Activated gamma-delta T cell treated with Interleukin-2 at 50 U/mL for 16 hours (primary cell): Measurements from ENCODE around the gene ZNF831.

Experiments used
- DNase-seq: peaks from one replicate; pipeline ENCODE4 v3.0.0-alpha.2; 2020

The ZNF831 gene

DNA sequence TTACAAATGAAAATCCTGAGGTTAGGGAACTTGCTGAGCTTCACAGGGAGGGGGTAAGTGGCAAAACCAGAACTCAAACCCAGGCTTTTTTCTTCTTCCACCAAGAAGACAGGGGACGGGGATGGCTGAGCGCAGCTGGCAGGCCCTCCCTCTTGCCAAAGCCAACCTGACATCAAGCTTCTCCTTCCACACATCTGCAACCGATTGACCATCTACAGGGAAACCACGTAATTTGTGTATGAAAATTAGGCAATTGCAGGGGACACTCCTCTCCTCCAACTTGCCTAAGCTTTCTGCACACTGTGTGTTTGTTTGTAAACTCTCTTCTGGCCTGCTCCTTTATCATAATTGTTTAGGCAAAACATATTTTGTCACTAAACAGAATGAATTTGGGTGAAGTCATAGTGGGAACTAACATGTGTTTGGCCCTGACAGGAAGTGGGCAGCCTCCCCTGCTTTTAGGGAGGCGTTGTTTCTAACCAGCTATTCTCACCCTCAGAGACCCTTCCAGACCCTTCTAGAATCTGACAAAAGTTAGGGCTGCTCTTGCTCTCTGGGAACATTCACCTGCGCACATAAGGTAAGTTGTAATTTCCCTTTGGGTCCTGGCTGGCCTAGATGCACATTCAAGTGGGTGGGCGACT is 18.9 kb downstream of the ZNF831 start:
- DNase-seq, result no peak

DNA sequence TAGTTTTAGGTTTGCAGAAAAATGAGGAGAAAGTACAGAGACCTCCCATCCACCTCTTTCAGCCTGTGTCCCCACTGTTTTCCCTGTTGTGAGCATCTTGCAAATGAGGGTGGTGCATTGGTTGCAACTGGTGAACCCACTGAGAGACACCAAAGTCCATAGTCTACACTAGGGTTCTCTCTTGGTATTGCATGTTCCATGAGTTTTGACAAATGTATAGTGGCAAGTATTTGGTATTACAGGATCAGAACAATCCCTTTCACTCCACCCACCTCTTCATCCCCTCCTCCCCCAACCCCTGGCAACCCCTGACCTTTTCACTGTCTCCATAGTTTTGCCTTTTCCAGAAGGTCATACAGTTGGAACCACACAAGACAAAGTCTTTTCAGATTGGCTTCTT is 20.1 kb downstream of the ZNF831 start:
- no peak for DNase-seq

DNA sequence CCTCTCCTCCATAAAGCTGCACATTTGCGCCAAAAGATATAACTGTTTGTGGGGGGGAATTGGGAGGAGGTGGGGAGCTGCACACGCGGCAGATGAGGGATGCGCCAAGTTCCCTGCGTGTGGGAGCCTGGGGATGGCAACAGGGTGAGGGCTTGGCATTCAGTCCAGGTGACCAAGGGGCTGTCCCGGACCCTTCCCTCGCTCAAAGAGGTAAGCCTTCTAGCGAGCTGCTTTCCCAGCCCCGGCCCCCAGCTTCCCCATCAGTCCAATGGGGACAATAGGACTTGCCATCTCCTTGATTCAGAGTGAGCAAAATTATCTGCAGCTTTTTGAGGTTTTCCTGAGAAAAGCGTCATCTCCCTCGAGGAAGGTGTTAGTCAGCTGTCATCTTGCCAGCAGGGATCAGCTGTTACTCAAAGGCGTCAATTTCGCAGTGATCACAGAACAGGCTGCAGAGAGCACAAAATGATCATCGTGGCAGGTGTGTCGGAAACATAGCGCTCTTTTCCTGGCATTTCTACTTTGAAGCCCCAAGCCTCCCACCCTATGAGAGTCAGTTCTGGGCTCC is 21.3 kb downstream of the ZNF831 start:
- DNase-seq, result no peak

DNA sequence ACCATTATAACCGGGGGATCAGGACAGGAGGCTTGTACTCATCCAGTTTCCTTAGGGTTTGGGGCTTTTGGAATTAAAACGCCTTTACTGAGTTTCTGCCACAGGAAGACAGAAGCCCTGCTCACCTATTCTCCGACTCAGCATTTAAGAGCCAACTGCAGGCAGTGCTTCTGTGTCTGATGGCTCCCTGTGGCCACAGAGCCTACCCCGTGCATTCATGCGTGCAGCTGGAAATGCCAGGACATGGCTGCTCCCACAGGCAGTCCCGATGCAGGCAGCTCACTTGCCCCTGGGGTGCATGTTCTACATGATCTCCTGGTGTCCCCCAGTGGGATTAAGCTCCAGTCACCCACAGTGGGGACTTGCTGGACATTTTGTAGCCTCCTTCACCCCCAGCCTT is 22.2 kb downstream of the ZNF831 start:
- no peak for DNase-seq

DNA sequence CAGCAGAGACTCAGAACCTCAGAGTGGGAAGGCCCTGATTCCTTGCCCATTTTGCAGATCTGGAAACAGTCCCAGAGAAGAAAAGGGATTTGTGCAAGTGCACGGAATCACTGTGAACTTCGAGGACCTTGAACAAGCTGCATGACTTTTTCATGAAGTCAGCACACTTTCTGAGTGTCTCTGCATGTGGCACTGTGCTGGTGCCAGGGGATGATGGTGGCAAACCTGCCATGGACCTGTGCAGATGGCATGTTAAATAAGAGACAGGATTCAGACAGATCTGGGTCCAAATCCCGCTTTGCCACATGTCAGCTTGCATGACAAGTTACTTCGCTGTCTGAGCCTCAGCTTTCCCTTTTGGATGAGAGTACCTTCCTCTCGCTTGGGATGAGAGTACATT is 26.8 kb downstream of the ZNF831 start:
- DNase-seq, result no peak

DNA sequence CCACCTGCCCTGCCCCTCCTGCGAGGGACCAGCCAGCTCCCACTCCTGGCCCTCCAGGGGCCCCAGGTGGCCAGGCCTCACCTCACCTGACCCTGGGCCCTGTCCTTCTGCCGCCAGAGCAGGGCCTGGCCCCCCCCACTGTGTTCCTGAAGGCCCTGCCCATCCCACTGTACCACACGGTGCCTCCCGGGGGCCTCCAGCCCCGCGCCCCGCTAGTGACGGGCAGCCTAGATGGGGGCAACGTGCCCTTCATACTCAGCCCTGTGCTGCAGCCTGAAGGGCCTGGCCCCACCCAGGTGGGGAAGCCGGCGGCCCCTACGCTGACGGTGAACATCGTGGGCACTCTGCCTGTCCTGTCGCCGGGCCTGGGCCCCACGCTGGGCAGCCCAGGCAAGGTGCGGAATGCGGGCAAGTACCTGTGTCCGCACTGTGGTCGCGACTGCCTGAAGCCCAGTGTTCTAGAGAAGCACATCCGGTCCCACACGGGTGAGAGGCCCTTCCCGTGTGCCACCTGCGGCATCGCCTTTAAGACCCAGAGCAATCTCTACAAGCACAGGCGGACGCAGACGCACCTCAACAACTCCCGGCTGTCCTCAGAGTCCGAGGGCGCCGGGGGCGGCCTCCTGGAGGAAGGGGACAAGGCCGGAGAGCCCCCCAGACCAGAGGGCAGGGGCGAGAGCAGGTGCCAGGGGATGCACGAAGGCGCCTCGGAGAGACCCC is 27.6 kb downstream of the ZNF831 start:
- DNase-seq, result no peak

DNA sequence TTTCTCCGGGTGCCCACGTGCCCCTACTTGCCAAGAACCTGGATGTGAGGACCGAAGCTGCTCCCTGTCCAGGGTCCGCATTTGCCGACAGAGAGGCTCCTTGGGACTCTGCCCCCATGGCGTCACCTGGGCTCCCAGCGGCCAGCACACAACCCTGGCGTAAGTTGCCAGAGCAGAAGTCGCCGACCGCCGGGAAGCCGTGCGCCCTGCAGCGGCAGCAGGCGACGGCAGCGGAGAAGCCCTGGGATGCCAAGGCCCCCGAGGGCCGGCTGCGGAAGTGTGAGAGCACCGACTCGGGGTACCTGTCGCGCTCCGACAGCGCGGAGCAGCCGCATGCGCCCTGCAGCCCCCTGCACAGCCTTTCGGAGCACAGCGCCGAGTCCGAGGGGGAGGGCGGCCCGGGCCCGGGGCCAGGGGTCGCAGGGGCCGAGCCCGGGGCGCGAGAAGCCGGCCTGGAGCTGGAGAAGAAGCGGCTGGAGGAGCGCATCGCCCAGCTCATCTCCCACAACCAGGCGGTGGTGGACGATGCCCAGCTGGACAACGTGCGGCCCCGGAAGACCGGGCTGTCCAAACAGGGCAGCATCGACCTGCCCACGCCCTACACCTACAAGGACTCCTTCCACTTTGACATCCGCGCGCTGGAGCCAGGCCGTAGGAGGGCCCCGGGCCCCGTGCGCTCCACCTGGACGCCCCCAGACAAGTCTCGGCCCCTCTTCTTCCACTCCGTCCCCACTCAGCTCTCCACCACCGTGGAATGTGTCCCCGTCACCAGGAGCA is 28.3 kb downstream of the ZNF831 start:
- DNase-seq, result no peak

DNA sequence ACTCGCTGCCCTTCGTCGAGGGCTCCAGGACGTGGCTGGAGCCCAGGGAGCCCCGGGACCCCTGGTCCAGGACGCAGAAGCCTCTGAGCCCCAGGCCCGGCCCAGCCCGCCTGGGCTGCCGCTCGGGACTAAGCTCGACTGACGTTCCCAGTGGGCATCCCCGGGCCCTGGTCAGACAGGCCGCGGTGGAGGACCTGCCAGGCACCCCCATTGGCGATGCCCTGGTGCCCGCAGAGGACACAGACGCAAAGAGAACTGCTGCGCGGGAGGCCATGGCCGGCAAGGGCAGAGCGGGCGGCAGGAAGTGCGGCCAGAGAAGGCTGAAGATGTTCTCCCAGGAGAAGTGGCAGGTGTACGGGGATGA is 28.9 kb downstream of the ZNF831 start:
- no peak for DNase-seq

DNA sequence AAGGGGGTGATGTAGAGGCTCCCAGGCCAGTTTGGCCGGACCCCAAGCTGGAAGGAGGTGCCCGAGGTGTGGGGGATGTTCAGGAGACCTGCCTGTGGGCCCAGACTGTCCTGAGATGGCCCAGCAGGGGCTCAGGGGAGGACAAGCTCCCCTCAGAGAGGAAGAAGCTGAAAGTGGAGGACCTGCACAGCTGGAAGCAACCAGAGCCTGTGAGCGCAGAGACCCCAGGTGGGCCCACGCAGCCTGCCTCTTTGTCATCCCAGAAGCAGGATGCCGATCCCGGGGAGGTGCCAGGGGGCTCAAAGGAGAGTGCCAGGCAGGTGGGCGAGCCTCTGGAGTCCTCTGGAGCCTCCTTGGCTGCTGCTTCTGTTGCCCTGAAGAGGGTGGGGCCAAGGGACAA is 29.7 kb downstream of the ZNF831 start:
- no peak for DNase-seq

DNA sequence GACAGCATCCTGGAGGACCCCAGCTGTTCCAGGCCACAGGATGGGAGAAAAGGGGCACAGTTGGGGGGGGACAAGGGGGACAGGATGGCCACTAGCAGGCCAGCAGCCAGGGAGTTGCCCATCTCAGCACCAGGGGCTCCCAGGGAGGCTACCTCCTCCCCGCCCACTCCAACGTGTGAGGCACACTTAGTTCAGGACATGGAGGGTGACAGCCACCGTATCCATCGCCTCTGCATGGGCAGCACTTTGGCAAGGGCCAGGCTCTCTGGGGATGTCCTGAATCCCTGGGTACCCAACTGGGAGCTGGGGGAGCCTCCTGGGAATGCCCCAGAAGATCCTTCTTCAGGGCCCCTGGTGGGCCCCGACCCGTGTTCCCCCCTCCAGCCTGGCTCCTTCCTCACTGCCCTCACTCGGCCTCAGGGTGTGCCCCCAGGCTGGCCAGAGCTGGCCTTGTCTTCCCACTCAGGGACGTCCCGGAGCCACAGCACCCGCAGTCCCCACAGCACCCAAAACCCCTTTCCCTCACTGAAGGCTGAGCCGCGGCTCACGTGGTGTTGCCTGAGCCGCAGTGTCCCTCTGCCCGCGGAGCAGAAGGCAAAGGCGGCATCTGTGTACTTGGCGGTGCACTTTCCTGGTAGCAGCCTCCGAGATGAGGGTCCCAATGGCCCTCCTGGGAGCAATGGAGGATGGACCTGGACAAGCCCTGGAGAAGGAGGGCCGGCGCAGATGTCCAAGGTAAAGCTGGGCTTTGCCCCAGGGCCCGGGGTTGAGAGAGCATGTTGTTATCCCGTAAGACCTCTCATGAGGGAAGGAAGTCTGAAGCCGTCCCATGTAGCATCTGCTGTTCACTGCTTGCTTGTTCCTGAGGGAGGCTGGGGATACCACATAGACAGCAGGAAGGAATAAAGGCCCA is 30.7 kb downstream of the ZNF831 start:
- no peak for DNase-seq

DNA sequence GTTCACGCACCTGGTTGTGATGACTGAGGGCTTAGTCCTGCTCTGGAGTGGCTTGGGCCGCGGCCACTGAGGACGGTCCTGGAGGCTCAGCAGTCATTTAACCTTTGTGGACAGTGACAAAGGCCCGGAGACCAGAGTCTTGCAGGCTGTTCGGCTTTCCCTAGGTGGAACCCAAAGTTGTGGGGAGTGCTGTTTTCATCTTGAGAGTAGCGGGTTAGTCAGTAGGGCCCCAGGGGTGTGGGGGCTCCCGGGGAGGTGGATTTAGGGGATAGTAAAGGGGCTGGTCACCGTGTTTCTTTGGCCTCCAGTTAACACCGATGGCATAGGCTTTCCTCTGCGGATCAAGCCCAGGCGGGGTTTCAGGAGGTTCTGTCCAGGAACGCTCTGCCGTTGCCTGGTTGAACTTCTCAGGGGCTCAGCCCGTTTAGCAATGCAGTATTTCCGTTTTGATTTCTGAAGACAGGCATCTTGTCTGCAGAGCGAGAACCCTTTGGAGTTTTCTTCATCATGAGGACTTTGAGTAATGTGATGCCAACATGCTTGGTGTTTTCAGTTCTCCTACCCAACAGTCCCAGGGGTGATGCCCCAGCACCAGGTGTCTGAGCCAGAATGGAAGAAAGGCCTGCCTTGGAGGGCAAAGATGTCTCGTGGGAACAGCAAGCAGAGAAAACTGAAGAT is 31.8 kb downstream of the ZNF831 start:
- DNase-seq, result no peak

DNA sequence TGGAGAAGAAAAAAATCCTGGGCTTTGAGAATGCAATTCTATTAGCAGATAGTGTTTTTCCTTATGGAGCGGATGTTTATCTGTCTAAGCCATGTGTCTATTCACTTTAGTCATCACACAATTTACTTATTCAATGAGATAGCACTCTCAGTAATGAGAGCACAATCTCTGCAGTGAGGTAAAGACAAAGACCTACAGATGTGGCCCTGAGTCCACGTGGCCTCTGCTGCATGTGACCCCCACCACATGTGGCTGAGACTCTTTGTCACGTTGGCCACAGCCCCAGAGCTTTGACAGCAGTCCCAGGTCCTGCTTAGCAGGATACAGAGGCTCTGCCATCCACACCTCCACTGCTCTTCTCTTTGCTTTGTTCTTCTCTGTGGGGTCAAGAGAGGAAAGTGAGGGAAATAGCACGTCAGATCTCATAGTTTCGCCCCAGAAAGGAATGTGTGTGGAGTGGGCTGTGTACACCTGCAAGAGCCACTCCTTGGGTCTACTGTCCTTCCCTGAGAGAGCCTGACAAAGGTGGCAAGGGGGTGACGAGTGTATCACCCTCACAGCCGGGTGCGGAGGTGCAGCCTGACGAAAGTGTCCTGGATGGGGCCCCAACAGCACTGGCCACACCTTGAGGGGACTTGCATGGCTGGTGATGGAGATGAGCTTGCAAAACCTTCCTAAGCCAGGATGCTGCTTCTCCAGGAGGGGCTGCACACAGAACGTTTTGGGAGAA is 40.7 kb downstream of the ZNF831 start:
- no peak for DNase-seq

DNA sequence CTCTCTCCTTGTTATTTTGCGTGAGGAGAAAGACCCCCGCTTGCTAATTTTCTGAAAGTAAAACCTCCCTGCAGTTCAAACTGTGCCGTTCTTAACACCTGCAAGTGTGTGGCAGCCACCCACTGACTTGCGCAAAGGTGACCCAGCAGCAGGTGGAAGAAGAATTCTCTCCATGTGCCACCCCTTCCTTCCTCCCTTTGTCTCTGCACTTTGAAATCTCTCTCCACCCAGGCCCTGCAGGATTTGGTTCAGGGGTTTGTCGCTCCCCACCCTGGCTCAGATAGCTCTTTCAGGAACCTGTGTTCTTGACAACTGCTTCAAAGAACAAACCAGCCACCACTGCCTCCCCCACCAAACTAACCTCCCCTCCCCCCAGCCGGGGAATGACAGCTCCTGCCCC is 41.4 kb downstream of the ZNF831 start:
- no peak for DNase-seq

DNA sequence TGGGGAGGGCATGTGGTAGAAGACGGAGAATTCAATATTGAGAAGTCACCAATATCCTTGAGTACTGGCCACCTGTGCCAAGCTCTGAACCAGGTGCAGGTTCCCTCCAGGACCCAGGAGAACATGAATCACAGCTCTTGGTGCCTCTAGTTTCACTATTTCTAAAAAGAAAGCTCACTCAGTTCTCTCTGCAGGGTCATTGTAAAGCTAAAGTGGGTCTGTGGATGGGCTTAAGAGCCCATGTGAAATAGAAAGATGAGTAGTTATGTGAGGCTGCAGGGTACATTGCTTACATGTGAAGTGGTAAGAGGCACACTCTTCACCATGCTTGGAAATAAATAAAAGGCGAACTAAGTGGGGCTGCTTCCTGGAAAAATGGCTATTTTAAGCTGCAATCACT is 43.6 kb downstream of the ZNF831 start:
- DNase-seq, result no peak

DNA sequence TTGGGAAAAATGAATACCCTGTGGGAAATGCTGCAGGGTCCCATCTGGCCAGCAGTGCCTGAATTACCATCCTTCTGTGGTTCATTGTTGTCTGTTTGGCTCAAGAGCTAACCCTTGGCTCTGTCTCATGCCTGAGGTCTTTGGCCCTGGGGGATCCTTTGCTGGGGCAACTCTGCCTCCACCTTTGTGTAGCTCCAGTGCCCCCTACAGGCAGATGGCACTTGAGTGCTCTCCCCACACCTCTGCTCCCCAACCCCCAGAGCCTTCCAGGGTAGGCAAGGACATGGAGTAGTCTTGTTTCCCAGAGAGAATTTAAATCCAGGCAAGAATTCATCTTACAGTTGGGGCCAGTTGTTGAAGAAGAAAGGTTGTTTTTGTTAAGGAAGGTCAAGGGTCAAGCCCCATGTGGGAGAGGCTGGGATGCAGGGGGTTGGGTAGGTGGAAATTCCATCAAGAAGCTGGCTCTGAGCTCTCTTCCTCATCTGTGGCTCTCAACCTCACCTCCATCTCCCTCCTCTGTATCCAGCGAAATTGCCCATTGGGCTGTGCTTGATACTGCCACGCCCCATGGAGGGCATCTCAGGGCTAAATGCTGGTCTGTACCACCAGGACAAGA is 44.2 kb downstream of the ZNF831 start:
- peak; percentile 82 for DNase-seq

DNA sequence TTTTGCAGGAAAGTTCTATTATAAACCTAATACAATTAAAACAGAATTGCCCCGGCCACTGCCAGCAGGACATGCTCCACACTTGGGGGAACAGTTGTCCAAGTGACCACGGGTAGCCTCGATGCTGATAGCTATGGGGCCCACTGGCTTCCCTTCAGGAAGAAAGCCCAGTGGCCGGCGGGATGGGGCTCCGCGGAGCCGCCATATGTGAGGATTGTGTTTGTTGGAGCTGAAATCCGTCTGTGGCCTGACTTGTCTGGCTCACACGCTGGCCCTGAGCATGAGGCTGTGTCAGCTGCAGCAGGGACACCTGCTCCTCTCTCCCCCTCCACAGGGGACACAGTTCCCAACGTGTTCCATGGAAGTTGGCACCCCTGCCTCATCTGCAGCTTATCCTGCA is 46.6 kb downstream of the ZNF831 start:
- DNase-seq, result no peak

DNA sequence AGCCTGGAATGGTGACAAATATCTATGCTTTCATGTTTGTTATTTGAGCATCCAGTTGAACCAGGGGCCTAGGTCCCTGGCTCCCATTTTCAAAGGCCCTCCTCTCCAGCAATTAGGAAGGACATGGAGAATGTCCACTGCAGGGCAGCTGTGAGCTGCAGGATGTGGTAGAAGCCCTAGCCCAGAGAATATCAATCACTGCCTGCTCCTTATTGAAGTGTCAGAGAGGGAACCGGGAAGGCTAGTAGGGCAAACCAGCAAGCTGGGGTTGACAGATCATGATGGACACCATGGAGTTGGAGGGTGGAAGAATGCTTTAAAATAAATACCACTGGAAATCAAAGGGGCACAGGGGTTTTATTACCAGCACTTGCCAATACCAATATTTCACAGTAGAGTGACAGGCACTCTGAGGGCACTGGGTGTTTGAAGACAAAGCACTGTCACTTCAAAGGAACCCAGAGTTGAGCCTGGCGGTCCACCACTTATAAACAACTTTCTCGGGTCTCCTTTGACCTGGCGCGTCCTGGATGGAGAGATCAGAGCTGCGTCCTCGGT is 47.7 kb downstream of the ZNF831 start:
- no peak for DNase-seq

DNA sequence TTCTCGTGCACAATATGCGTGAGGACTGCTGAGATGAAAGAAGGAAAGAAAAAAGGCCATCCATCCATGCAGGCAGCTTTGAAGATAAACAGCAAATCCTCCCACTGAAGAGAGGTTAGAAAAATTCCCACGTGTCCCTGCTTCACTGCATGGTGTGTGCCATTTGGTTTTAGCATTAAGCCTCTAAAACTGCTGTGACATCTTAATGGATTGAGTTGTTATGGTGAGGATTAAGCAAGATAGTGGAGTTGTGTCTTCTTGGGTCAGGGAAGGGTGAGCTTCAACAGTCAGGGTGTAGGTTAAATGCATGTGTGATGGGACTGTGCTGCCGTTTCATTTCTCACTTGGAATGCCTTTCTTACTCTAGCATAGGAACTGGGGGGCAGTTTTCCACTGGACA is 50.5 kb downstream of the ZNF831 start:
- DNase-seq, result no peak

DNA sequence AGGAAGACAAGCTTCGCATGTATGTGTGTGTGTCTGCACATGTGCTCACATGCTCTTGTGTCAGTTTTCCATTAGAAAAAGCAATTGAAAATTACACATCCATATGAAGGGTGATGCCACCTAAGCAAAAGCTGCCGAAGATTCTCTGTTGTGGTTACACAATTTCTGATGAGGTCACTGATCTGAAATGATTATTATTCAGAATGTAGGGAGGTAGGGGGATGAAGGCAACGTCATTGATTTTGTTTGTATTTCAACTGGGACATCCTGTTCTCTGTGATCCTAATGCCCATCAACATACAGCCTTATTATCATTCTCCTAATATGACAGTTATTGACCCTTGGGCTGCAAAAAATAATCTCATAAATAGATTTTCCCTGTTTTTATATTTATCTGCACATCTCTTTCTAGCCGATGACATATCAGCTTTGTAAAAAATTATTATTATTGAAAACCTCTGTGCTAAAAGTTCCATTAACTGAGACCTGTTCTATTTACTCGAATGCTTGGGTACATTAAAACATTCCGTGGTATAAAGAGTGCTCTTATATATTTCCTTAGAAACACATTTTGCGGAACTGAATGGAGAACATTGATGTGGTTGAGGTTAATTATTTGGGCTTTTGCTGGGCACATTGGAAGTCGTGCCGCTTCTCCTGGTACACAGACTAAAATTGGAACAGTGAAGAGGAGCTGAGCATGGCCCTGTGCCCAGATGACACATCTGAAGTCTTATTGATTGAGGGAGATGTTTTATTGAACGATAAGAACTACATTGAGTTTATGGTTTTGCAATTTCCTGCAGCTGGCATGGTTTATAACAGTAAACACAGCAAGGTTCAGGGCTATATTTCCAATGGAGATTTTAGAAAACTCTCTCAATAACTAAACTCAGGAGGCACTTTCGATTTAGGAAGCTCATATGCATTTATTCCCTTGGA is 51.3 kb downstream of the ZNF831 start:
- DNase-seq, result no peak

DNA sequence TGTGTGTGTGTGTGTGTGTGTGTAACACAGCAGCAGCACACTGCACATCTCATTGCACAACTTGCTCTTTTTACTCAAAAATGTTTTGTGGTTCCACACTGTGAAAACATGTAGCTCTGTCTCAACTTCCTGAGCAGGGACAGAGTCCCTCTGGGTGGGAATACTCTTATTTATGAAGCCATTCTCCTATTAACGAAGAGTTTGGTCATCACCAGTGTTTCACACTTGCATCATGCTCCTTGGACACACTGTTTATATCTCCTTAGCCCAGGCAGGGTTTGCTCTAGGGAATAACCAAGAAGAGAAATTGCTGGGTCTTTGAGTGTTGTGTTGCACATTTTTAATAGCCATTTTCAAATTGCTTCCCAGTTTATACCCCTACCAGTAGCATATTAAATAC is 53.6 kb downstream of the ZNF831 start:
- no peak for DNase-seq
